GM23338 (cell line): ENCODE results near the gene CCDC73. TPM values are rescaled to one million over a fixed set of nuclear protein-coding genes. Genes with fewer than 3 reads are reported as not detected.
"Not testable (repeated sequence)": the region's sequence is repeated elsewhere in the genome, so short reads cannot be mapped to it uniquely, and the experiment has no call there.

ENCODE experiments used
- ATAC-seq: fragments of 200-7000 bp; cut with Tn5 transposase; 3 replicates; pipeline ENCODE4 v1.9.1; 2020
- DNase-seq: peaks from one replicate; pipeline ENCODE4 v3.0.0-alpha.2; 2015; ENCODE audit warnings: low spot score
- H2AFZ ChIP-seq: fragments of 200-600 bp; sonication (generic); 2 replicates; pipeline ENCODE4 v1.8.0; 2016; ENCODE audit warnings: antibody characterized with exemption, mild to moderate bottlenecking, moderate library complexity
- H3F3A ChIP-seq: fragments of 200-600 bp; sonication (generic); replicated peaks from 2 replicates; pipeline ENCODE4 v1.8.0; 2017; ENCODE audit warnings: antibody characterized with exemption, mixed run types, low read depth
- H3K27ac ChIP-seq: fragments of 200-600 bp; sonication (generic); 2 replicates; pipeline ENCODE4 v1.6.1; 2016; ENCODE audit warnings: low read depth
- H3K27me3 ChIP-seq: fragments of 200-600 bp; sonication (generic); 2 replicates; pipeline ENCODE4 v1.8.0; 2016; ENCODE audit warnings: mild to moderate bottlenecking, mixed run types, moderate library complexity; ENCODE audit not compliant: insufficient read depth
- H3K36me3 ChIP-seq: fragments of 200-600 bp; sonication (generic); 2 replicates; pipeline ENCODE4 v1.8.0; 2016; ENCODE audit warnings: mild to moderate bottlenecking; ENCODE audit not compliant: insufficient read depth
- H3K4me1 ChIP-seq: fragments of 200-600 bp; sonication (generic); 2 replicates; pipeline ENCODE4 v1.8.0; 2016; ENCODE audit warnings: mild to moderate bottlenecking, moderate library complexity; ENCODE audit not compliant: insufficient read depth
- H3K4me2 ChIP-seq: fragments of 200-600 bp; sonication (generic); 2 replicates; pipeline ENCODE4 v1.7.1; 2017; ENCODE audit warnings: mixed run types
- H3K4me3 ChIP-seq: fragments of 200-600 bp; sonication (generic); 2 replicates; pipeline ENCODE4 v1.6.1; 2016; ENCODE audit warnings: mixed run types
- H3K79me2 ChIP-seq: fragments of 200-600 bp; sonication (generic); replicated peaks from 2 replicates; pipeline ENCODE4 v1.8.0; 2017; ENCODE audit warnings: mild to moderate bottlenecking; ENCODE audit not compliant: insufficient read depth
- H3K9me2 ChIP-seq: fragments of 200-600 bp; sonication (generic); 2 replicates; pipeline ENCODE4 v1.8.0; 2017; ENCODE audit not compliant: insufficient read depth
- H4K20me1 ChIP-seq: fragments of 200-600 bp; sonication (generic); replicated peaks from 2 replicates; pipeline ENCODE4 v1.8.0; 2017; ENCODE audit warnings: mild to moderate bottlenecking; ENCODE audit not compliant: insufficient read depth
- H3K27ac Mint-ChIP-seq: 2 replicates; pipeline ENCODE4 v1.8.0; 2020; ENCODE audit warnings: inconsistent platforms, mild to moderate bottlenecking, moderate library complexity, mixed read lengths
- H3K27me3 Mint-ChIP-seq: 3 replicates; pipeline ENCODE4 v1.8.0; 2022; ENCODE audit warnings: low read depth, mild to moderate bottlenecking, moderate library complexity, mixed read lengths, inconsistent platforms; ENCODE audit not compliant: insufficient read depth, poor library complexity
- H3K36me3 Mint-ChIP-seq: 3 replicates; pipeline ENCODE4 v1.8.0; 2021; ENCODE audit warnings: low read depth, mild to moderate bottlenecking, inconsistent platforms, moderate library complexity, mixed read lengths
- H3K4me1 Mint-ChIP-seq: 3 replicates; pipeline ENCODE4 v1.8.0; 2020; ENCODE audit warnings: mild to moderate bottlenecking, inconsistent platforms, mixed read lengths
- H3K4me3 Mint-ChIP-seq: 3 replicates; pipeline ENCODE4 v1.8.0; 2021; ENCODE audit warnings: moderate library complexity, mild to moderate bottlenecking, inconsistent platforms, mixed read lengths
- H3K9me3 Mint-ChIP-seq: 3 replicates; pipeline ENCODE4 v1.8.0; 2020; ENCODE audit warnings: moderate library complexity, mild to moderate bottlenecking, inconsistent platforms, mixed read lengths
- CREB1 ChIP-seq: fragments of 250-450 bp; sonication (Bioruptor Pico); IDR thresholded peaks from 2 replicates; pipeline ENCODE4 v1.5.0; 2020; ENCODE audit warnings: low read depth, mild to moderate bottlenecking, moderate library complexity
- ETS1 ChIP-seq: IDR thresholded peaks from 2 replicates; pipeline ENCODE4 v1.6.1; 2016; ENCODE audit warnings: antibody characterized with exemption
- EZH2 ChIP-seq: fragments of 200-600 bp; sonication (generic); IDR thresholded peaks from one replicate; pipeline ENCODE4 v1.8.0; 2017; ENCODE audit warnings: antibody characterized with exemption, mild to moderate bottlenecking, low read depth; ENCODE audit not compliant: unreplicated experiment
- EZH2phosphoT487 ChIP-seq: fragments of 200-600 bp; sonication (generic); IDR thresholded peaks from one replicate; pipeline ENCODE4 v1.8.1; 2018; ENCODE audit warnings: antibody characterized with exemption; ENCODE audit not compliant: unreplicated experiment
- NANOG ChIP-seq: IDR thresholded peaks from 2 replicates; pipeline ENCODE4 v1.6.1; 2016; ENCODE audit warnings: antibody characterized with exemption, borderline replicate concordance
- POLR2AphosphoS5 ChIP-seq: IDR thresholded peaks from 2 replicates; pipeline ENCODE4 v1.6.1; 2016; ENCODE audit warnings: antibody characterized with exemption, low read depth
- REST ChIP-seq: IDR thresholded peaks from one replicate; pipeline ENCODE4 v1.6.1; 2018; ENCODE audit warnings: antibody characterized with exemption; ENCODE audit not compliant: unreplicated experiment
- ZNF114 ChIP-seq: fragments of 250-450 bp; sonication (Bioruptor Pico); IDR thresholded peaks from 2 replicates; pipeline ENCODE4 v1.5.0; 2020; ENCODE audit warnings: mild to moderate bottlenecking, moderate library complexity
- ZNF331 ChIP-seq: fragments of 250-450 bp; sonication (Bioruptor Pico); IDR thresholded peaks from 2 replicates; pipeline ENCODE4 v1.5.0; 2020; ENCODE audit warnings: low read depth, mild to moderate bottlenecking, moderate library complexity
- polyA plus RNA-seq: library from polyadenylated mRNA; unstranded; fragments of >200 nt; fragmentation: Nextera tagmentation; extraction: Ambion mirVana; gene quantifications from 2 replicates; pipeline ENCODE4 v1.2.1, GENCODE V29; 2016
- total RNA-seq: library from RNA; depleted of rRNA; stranded (reverse); fragments of >200 nt; shearing (Covaris generic); gene quantifications from 2 replicates; pipeline ENCODE4 v1.2.3, GENCODE V29; 2014

Gene CCDC73
- total and polyA plus RNA-seq, 2 experiments from 2014 or later, result 0.06 TPM; not detected in 1

GRCh38 chr11:32758291-32758690 lies 36.2 kb downstream of the CCDC73 start:
- Histone ChIP-seq H4K20me1 (no peaks in the 10 kb centered on the region), H3K36me3 (peaks cover 8% of the 10 kb centered on the region; the same call in 1 of the 2 replicates), H3K4me3 (no peak overlapping the region), H2AFZ (no peak overlapping the region), H3K4me1 (no peaks in the 10 kb centered on the region), H3K4me2 (no peak overlapping the region), H3K9me2 (no peaks in the 10 kb centered on the region), H3F3A (no peaks in the 10 kb centered on the region), H3K27ac (no peak overlapping the region), H3K79me2 (no peaks in the 10 kb centered on the region), H3K27me3 (no peaks in the 10 kb centered on the region)
- no peaks in the 10 kb centered on the region for H3K27me3 Mint-ChIP-seq
- DNase-seq, result no peak
- no peak overlapping the region for H3K27ac Mint-ChIP-seq
- peaks cover 5% of the 10 kb centered on the region for H3K36me3 Mint-ChIP-seq
- TF ChIP-seq ETS1, result no peak
- TF ChIP-seq REST, result no peak
- TF ChIP-seq EZH2phosphoT487, result no peak
- no peak for TF ChIP-seq ZNF331 (CRISPR knock-in tag)
- no peak for TF ChIP-seq NANOG
- no peak for TF ChIP-seq CREB1 (CRISPR knock-in tag)
- H3K4me3 Mint-ChIP-seq, result no peak overlapping the region
- no peaks in the 10 kb centered on the region for H3K4me1 Mint-ChIP-seq
- no peak for ATAC-seq
- peaks cover 15% of the 10 kb centered on the region for H3K9me3 Mint-ChIP-seq

GRCh38 chr11:32753181-32753580 lies 41.3 kb downstream of the CCDC73 start:
- not testable (repeated sequence) for H3K36me3 Mint-ChIP-seq, H3K9me3 Mint-ChIP-seq, H3K4me2 ChIP-seq, H3K4me1 ChIP-seq, H3K27me3 ChIP-seq, H3K4me1 Mint-ChIP-seq, H3F3A ChIP-seq, DNase-seq, H3K27ac Mint-ChIP-seq, H3K27ac ChIP-seq, H3K4me3 ChIP-seq, ATAC-seq, H3K9me2 ChIP-seq, H3K79me2 ChIP-seq, H3K36me3 ChIP-seq, H3K4me3 Mint-ChIP-seq, H4K20me1 ChIP-seq, H2AFZ ChIP-seq, H3K27me3 Mint-ChIP-seq

GRCh38 chr11:32752001-32752400 lies 42.5 kb downstream of the CCDC73 start:
- Histone ChIP-seq H3K36me3 (no peaks in the 10 kb centered on the region), H3K27me3 (no peaks in the 10 kb centered on the region), H3K4me3 (no peak overlapping the region), H3K4me1 (no peaks in the 10 kb centered on the region), H3K27ac (no peak overlapping the region), H3K9me2 (no peaks in the 10 kb centered on the region), H2AFZ (no peak overlapping the region), H3K4me2 (no peak overlapping the region), H3K79me2 (no peaks in the 10 kb centered on the region), H4K20me1 (no peaks in the 10 kb centered on the region), H3F3A (no peaks in the 10 kb centered on the region)
- Mint-ChIP-seq H3K4me3 (no peak overlapping the region), H3K36me3 (peaks cover 3% of the 10 kb centered on the region; the same call in 2 of the 3 replicates), H3K27me3 (peaks cover 8% of the 10 kb centered on the region), H3K27ac (no peak overlapping the region), H3K9me3 (peaks cover 14% of the 10 kb centered on the region; the same call in 2 of the 3 replicates), H3K4me1 (no peaks in the 10 kb centered on the region)
- ATAC-seq, result no peak
- no peak for DNase-seq
- TF ChIP-seq EZH2 (no peak), ETS1 (no peak), ZNF114 (CRISPR knock-in tag) (no peak), POLR2AphosphoS5 (no peak)
